GM18951 (cell line): ENCODE data around the gene KRTAP5-3.

ENCODE experiments used
- POLR2A ChIP-seq: IDR thresholded peaks from 4 replicates; pipeline ENCODE4 v1.6.1; 2011; ENCODE audit warnings: mild to moderate bottlenecking; ENCODE audit not compliant: insufficient read length, insufficient read depth; ENCODE audit errors: extremely low read depth
- in situ Hi-C: fragments of 300-500 bp; cut with MboI; formaldehyde crosslinking; loops from one replicate; pipeline ENCODE4 v1.12.0; 2022; ENCODE audit warnings: low sequenced_read_pairs, mixed read lengths, inconsistent platforms; ENCODE audit not compliant: unreplicated experiment

The KRTAP5-3 gene, protein sequence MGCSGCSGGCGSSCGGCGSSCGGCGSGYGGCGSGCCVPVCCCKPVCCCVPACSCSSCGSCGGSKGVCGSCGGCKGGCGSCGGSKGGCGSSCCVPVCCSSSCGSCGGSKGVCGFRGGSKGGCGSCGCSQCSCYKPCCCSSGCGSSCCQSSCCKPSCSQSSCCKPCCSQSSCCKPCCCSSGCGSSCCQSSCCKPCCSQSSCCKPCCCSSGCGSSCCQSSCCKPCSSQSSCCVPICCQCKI

DNA sequence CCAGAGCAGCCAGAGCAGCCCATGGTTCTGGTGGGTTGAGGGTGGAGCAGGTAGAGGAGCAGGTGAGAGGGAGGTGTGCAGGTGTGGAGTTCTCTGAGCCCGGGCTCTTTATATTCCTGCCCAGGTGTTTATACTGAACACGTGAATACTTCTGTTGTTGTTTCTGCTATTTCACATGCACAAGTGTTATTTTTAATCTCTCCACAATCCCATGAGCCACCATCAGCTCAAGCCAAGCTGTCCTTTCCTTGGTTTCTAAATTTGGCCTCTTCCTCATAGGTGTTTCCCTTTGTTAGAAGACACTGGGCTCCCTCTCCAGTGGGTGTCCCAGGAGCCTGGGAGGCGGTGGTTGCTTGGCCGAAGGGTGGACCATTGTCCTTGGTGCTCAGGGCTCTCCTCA is at the start of gene KRTAP5-3:
KRTAP5-3 (minus strand) TSS at position 101 of the 400 bp plus-strand sequence; CDS start at position 23, 78 bp downstream.
- TF ChIP-seq POLR2A: no peak
- in situ Hi-C loops: no loop called here

DNA sequence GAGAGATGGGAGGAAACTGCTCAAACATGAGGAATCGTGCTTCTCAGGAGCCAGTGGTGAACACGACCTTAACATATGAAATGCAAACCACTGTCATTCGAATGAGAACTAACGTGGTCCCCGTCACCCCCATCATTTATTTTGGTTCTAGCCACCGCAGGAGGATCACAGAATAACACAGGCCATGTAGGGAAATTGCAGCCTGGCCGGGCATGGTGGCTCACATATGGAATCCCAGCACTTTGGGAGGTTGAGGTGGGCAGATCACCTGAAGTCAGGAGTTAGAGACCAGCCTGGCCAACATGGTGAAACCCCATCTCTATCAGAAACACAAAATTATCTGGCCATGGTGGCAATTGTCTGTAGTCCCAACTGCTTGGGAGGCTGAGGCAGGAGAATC is 48.4 kb upstream of the KRTAP5-3 start:
- TF ChIP-seq POLR2A: no peak
- in situ Hi-C loops: no loop called here

DNA sequence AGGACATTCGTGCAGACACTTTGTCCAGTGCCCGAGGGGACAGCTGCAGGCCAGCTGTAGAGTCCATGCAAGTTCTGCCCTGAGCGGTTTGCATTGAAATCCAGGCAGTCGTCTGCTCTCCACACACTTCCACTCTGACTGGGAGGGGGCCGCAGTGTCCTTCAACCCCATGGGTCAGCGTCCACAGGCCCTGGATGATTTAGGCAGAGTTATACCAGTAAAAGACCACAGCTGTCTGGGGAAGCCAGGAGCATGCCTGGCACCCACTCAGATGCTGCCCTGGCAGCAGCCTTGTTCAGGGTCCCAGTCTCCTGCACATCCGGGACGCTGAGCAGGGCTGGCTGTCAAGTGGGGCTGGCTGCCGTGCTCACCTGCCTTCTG is 47.8 kb upstream of the KRTAP5-3 start:
- in situ Hi-C loops: no loop called here

DNA sequence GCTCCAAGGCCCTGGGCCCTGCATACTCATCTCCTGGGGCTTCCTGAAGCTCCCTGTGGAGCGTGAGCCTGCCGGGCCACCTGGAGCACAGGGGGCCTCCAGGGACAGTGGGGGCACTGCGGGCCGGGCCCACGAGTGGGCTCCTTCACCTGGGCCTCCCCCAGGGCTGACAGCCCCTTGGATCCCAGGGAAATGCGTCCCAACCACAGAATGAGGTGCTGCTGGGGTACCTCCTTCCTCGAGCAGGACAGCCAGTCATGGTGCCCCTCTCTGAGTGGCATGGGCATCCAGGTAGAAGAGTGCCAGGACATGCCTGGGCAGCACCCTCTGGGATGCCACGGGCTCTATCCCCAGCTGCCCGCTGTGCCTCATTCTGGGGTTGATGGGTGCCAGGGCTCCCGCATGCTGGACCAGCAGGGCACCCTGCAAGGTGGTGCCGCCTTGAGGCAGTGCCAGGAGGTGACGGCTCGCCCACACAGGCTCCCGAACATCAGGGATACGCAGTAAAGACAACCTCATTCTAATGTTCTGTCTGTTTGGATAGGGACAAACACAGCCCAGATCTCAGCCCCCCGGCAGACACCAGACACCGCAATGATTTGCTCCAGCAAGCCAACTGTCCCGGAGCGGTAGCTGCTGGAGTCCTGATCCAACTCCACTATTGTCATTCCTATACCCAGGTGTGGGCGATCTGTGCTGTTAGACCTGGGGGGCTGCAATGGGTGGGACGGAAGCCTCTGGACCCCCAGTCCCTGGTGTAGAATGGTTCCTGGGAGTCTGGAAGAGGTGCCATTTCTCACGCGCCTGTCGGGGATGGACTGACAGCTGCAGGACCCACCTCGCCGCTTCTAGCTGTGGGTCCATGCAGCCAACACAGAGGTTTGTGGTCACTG is 47.2 kb upstream of the KRTAP5-3 start:
- no peak for TF ChIP-seq POLR2A
- in situ Hi-C loops: no loop called here

More for the DNA sequence above, 47.8 kb upstream of the KRTAP5-3 start:
- TF ChIP-seq POLR2A: no peak

DNA sequence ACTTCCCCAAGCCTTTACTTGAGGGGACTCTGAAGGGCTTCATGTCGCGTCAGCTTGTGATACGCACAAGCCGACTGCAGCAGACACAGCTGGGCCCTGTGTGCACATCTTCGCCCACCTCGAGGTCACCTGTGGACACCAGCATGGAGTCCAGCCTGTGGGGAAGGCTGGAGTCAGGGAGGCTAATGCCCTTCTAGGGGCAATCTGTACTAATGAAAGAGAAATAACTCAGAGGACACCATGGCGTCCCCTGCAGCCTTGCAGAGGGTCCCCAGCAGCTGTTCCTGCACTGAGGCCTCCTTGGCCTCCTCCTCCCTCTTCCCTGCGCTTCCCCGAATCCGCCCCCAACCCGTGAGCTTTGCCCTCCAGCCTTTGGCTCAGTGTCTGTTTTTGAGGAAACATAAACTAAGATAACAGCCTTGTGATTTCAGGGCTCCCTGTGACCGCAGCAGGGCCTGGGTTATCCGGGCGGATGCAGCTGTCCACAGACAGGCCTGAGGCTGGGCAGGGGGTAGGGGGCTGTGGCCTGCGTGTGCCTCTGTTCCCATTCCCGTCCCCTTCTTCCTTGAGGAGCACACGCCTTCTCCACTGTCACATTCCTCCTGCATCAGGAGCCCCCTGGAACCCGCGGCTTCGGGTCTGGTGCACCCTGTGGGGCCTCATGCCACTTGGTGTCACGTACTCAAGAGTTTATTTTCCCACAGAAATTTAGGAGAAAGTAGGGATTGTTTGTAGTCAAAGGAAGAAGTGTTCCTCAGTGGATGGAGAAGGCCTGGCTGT is 46.3 kb upstream of the KRTAP5-3 start:
- TF ChIP-seq POLR2A: no peak
- in situ Hi-C loops: no loop called here

DNA sequence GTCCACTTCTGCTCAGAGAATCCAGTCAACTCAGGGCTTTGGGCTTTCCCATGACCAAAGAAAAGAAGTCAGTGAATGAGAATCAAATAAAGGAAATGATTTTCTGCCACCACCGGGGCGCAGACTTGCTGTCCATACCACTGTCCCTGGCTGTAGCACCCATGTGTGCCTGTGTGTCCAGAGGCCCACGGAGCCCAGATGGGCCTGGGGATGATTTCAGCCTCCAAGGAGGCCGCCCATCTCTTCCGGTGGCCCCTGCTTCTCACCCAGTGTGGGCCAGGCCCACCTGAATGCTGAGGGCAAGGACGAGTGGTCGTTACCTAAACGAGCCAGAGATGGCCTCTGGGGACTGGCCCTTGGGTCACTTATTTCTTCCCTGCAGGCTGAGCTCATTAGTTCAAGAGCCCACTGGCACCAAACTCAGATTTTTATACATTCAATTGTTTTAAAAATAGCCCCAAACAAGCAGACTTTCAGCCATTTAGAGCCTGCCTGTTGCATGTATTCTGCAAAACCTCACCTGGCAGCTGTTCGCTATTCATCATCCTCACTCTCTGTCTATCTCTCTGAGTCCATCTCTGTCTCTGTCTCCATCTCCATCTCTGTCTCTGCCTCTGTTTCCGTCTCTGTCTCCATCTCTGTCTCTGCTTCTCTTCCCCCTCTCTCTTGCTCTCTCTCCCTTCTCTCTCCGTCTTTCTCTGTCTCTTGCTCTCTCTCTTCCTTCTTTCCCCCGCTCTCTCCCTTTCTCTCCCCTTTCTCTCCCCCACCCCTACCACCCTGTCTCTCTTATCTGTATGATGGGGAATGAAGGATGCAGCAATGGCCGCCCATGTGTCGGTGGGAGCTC is 45.5 kb upstream of the KRTAP5-3 start:
- no peak for TF ChIP-seq POLR2A
- in situ Hi-C loops: no loop called here

DNA sequence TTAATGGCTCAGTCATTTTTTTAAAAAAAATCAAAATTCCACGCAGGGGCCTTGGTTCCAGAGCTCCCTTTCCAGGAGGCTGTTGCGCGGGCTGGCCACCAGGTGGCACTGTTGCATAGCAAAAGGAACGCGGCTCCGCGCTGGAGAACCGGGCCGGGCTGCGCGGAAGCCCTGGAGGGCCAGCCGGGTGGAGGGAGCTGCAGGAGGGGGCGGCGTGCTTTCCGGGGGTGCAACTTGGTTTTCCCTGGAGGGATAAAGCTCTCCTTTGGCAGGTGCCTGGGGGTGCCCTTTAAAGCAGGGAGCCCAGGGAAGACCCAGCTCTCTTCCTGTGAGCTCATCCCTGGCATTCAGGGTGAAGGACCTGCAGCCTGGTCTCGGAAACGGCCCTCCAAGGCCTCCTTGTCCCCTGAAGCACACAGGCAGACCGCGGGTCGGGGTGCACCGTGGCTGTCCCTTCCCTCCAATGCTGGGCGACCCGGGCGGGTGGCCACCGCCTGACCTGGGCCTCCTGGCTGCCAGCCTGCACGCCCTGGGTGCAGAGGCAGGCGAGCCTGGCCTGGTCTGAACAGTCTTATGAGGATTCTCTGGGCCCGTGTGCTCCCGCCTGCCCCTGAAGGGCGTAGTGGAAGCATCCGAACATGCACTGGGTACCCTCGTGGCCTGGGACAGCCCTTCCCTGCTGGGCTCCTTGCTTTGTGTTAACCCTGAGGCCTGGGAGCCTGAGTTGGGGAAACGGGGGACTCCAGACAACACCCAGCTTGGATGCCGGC is 44.7 kb upstream of the KRTAP5-3 start:
- in situ Hi-C loops: no loop called here

DNA sequence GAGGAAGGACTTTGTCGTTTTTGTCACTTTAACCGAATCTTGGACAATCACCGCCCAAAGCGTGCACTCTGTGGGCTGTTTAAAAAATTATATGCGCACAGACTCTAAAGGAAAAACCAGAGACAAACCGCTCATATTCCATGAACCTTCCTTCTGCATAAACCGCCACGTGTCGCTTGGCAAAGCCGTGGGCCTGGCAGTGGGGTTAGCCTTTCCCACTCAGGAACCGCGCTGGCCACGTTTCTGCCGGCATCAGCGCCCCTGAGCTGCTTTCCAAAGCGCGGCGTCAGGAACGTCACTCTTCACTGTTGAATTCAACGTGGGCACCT is 44.1 kb upstream of the KRTAP5-3 start:
- TF ChIP-seq POLR2A: no peak
- in situ Hi-C loops: no loop called here

More for the DNA sequence above, 44.7 kb upstream of the KRTAP5-3 start:
- no peak for TF ChIP-seq POLR2A

DNA sequence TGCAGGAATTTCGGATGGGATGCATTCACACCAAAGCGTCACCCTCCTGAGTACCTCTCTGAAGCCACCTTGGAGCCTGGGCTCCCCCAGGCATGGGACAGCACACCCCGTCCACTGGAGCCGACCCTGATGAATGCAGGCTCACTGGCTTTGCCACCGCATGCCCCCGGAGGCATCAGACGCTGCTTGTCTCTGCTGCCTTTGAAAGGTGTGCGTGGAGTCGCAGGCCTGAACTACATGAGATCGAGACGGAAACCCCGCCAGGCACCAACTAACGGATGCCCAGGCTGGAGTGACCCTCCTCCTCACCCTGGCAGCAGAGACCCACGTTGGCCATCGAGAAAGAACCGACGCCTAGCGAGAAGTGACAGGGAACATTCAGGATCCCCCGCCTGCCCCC is 43.8 kb upstream of the KRTAP5-3 start:
- TF ChIP-seq POLR2A: no peak
- in situ Hi-C loops: no loop called here

DNA sequence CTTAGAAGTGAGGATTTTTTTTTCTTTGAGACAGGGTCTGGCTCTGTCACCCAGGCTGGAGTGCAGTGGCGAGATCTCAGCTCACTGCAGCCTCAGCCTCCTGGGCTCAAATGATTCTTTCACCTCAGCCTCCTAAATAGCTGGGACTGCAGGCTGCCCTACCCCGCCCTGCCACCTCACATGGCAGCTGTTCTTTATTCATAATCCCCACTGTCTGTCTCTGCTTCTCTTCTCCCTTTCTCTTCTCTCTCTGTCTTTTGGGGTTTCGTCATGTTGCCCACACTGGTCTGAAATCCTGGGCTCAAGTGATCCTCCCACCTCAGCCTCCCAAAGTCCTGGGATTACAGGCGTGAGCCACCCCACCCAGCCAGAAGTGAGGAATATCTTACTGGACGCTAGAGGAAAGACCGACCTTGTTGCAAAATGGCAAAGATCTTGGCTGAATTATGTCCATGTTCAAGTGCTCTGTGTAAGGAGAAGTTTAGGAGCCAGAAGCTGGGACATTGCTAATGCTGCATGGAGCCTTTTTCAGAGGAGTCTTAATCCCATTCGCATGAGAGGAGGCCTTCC is 43.2 kb upstream of the KRTAP5-3 start:
- in situ Hi-C loops: no loop called here
- TF ChIP-seq POLR2A: no peak

DNA sequence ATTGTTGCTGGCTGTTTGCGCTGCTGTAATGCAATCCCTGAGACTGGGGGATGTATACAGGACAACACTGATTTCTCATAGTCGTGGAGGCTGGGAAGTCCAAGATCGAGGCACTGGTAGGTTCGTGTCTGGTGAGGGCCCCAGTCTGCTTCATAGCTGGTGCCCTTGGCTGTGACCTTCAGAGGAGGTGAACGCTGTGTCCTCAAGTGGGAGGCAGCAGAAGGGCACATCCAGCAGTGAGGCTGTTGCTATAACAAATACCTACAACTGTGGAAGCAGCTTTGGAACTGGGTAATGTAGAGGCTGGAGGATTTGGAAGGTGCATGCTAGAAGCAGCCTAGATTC is 42.6 kb upstream of the KRTAP5-3 start:
- no peak for TF ChIP-seq POLR2A
- in situ Hi-C loops: no loop called here
